Measurements from ENCODE around the gene PSPC1.
"Not testable (repeated sequence)": the region's sequence is repeated elsewhere in the genome, so short reads cannot be mapped to it uniquely, and the experiment has no call there.

The PSPC1 gene

DNA sequence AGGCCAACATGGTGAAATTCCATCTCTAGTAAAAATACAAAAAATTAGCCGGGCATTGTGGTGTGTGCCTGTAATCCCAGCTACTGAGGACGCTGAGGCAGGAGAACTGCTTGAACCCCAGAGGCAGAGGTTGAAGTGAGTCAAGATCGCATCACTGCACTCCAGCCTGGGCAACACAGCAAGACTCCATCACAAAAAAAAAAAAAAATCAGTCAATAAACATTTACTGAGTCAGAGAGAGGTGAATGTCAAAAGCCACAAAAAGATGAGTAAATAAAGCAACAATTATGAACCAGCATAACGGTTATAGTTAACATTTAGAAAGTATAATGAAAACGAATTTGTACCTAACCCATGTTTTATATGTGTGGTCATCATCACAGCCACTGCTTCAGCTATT, 23.1 kb downstream of the PSPC1 start:
- DNase-seq = no peak

DNA sequence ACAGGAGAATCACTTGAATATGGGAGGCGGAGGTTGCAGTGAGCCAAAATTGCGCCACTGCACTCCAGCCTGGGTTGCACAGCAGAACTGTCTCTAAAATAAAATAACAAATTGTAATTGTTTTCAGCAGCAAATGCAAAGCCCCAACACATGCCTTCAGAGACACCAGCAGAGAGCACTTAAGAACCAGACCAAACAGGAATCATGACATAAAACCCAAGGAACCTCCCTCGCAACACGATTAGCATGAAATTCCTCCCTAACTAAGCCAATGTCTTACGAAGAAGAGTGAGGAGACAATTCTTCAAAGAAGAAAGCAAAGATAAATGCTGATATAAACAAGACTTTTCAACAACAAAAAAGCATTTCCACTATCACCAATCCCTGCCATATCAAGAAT, 40.1 kb downstream of the PSPC1 start:
- no peak for DNase-seq

DNA sequence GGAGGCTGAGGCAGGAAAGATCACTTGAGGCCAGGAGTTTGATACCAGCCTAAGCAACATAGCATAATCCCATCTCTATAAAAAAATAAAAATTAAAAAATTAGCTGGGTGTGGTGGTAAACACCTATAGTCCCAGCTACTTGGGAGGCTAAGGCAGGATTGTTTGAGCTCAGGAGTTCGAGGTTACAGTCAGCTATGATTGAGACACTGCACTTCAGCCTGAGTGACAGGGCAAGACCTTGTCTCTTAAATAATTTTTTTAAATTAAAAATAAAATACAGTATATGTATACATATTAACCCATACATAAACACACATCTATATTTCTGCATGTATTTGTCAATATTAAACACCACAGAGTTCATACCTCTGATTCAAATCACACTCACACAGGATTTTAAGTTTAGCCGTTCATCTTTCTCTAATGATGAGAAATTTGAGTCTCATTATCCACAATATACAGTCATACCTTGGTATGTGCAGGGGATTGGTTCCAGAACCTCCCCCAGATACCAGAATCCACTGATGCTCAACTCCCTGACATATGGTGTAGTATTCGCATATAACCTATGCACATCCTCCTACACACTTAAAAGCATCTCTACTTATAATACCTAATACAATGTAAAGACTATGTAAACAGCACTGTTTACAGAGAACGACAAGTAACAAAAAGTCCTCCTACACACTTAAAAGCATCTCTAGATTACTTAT, 44.7 kb downstream of the PSPC1 start:
- no peak for DNase-seq

DNA sequence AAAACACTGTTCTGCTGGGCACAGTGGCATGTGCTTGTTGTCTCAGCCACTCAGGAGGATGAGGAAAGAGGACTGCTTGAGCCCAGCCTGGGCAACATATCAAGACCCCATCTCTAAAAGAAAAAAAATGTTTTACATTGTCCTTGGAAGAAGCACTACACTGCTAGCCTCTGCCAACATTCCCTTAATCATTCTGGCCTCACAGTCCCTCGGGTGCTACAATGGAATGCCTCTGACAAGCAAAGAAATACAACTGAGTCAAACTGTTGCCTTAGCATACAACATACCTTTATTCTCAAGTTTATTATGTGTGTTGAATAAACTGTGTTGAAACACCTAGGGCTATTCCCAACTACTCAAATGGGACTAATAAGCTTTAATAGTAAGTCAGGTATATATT, 56.1 kb downstream of the PSPC1 start:
- DNase-seq = no peak

DNA sequence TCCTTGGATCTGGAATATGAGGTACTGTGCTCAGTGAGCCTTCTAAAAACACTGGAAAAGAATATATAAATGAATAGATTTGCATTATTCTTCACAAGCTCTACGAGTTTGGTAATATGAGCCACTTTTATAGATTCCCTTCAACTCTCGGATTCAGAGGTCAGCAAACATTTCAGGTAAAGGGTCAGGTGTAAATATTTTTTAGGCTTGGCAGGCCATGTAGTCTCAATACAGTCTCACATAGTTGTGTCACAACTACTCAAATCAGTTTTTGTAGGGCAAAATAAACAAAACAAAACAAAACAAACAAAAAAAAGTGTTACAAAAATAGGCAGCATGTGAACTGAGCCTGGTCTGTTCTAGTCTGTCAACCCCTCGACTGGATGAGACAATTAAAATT, 57.4 kb downstream of the PSPC1 start:
- no peak for DNase-seq

DNA sequence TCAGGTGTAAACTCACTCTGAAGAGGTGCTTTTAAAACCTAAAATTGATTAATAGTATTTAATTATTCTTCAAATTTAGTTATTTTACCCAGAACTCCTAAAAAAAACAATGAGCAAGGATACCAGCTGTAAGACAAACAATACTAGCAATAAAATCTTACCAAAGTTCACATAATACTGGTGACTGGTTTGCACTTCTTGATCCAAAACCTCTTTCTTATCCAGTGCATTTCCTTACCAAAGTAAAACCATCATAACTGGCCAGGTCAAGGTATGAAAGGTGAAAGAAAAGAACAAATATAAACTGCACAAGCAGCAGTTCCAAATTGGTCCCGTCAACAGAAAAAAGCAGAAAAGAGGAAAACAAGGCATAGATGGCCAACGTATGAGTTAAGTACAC, 62.7 kb downstream of the PSPC1 start:
- DNase-seq = no peak

DNA sequence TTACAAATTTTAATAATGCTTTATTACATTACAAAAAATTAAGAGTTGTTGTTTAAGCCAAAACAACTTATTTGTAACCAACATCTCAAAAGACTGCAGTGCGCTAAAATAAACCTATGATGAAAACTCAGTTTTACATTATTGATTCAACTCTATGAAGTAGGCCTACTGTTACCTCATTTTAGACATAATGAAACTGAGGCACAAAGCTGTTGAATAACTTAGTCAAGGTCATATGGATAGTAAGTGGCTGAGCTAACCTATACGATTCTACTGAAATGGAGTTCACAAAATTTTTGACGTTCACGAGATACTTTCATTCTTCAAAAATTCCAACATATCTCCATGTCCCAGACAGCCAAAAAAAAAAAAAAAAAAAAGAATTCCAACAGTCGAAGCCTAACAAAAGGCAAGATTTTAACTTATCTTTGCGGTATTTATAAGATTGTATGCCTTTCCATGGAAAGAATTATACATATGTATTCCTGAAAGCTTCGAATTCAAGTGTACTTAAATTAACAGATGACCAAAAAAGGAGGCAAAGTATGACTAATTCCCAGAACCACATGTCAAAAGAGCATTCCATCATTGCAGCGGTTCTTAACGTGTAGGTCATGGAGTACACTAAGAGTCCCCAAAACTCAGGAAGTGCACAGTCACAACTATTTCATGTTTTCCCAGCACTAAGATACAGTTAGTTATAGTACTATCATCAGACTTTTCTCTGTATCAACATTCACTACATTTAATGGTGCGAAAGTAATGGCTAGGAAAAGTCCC, 69.4 kb downstream of the PSPC1 start:
- no peak for DNase-seq

DNA sequence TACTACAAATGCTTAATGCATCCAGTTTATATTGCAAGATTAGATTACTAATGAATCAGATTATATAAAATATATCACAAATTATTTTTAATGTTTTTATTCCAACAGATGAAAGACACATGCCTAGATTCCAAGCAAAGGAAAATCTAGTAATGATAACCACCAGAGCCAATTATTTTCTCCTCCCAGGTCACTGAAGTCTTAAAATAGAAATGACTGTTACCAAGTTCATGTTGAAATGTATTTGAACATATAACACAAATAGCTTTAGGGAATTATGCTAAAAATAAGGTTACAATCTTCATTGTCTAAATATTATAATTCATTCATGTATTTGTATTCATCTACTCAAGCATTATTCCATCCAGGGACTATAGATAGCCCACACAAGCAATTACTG, 73.0 kb downstream of the PSPC1 start:
- not testable (repeated sequence) for DNase-seq

DNA sequence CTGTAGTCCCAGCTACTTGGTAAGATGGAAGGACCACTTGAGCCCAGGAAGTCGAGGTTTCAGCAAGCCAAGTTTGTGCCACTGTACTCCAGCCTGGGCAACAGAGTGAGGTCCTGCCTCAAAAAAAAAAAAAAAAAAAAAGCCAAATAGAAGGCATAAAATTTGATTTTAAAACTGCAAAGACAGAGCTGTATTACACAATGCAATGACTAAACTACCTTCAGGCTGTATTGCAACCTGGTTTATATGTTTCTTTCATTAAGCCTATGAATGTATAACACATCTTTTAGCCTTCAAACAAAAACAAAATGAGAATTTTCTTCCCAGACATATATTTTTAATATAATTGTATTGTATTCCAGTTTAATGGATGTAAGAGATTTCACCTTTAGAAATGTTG, 73.7 kb downstream of the PSPC1 start:
- not testable (repeated sequence) for DNase-seq

DNA sequence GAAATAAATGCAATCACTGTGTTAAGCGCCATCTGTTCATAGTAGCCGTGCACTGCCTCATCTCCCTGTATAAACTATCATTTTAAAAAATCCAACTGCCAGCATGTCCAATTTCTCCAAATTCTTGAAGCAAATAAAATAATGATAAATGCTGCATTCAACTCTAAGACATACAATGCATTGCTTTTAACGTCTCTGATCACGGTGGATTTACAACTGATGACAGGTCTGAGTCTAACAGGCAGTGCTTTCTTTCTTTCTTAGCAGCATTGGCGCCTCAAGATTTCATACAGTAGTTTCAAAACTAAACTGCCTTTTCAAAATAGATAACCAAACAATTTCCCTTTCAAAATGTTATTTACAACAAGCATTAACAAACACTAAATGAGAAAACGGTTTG, 78.5 kb downstream of the PSPC1 start:
- not testable (repeated sequence) for DNase-seq

DNA sequence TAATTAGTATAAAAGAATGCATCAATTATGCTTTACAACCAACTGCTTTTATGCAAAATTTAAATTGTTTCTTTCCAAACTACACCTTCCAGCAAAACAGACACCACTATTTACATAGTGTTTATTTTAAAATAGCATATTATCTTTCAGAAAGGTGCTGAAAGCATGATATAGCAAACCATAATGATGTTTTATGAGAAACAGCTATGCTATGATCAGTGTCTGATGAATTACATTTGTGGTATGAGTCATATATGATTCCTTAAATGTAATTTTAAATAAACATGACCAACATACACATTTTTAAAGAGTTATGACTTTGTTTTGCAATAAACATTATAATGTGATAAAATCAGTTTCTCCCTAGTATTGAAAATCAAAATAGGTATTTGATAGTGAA, 81.1 kb downstream of the PSPC1 start:
- DNase-seq = not testable (repeated sequence)

DNA sequence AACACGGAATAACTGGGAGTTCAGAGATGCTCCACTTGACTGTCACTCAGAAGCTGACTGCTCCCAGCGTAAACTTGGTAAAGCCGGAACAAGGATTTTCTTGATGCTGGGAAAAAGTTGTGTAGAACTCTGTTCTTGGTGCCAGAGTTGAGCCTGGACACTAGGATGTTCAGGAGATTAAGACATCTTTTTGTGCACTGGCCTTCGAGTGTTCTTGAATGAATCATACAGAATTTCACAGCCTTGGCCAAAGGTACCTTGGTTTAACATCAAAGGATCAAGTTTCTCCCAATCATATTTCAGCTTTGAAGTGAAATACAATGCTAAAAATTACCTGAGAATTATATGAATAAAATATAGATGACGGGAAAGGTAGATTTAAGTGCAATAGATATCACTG, 81.8 kb downstream of the PSPC1 start:
- not testable (repeated sequence) for DNase-seq

DNA sequence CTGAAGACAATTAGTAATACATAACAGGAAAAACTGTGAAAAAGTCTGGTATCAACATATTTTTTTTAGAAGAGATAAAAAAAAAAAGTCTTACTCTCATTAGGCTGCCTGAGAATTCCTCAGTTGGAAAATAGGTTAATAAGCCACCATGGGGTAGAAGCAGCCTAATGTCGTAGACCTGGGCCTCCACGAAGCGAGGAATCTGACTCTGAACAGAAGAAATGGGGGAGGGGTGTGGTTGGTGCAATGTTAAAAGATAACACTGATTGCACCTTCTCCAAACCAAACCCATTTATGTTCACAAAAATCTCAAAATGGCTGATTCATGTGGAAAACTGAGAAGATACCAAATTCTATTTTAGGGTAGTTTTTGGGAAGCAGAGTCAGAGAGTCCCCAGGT, 86.9 kb downstream of the PSPC1 start:
- DNase-seq = no peak

DNA sequence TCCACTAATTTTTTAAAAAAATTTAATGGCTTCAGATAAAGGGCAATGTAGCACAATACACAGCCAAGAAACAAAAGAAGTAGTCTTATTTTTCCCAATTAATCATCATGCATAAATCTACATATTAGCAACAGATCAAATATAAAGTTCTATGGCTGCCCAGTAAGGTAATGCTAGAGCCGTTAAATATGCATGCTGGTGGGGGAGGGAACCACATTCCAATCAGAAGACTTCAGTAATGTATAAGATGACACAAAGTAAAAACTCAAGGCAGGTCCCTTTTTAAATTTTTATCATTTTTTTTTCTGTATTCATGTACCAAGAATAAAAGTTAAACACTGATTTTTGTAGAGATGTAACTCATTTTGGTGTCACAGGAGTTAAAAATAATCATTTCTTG, 87.3 kb downstream of the PSPC1 start:
- DNase-seq = no peak

DNA sequence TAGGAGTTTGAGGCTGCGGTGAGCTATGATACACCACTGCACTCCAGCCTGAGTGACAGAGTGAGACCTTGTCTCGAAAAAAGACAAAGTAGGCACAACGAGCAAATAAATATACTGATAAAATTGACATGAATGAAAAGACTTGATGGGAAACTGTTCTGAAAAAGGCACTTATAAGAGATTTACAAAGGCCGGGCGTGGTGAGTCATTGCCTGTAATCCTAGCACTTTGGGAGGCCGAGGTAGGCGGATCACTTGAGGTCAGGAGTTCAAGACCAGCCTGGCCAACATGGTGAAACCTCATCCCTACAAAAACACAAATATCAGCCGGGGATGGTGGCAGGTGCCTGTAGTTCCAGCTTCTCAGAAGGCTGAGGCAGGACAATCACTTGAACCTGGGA, 91.3 kb downstream of the PSPC1 start:
- DNase-seq = not testable (repeated sequence)

DNA sequence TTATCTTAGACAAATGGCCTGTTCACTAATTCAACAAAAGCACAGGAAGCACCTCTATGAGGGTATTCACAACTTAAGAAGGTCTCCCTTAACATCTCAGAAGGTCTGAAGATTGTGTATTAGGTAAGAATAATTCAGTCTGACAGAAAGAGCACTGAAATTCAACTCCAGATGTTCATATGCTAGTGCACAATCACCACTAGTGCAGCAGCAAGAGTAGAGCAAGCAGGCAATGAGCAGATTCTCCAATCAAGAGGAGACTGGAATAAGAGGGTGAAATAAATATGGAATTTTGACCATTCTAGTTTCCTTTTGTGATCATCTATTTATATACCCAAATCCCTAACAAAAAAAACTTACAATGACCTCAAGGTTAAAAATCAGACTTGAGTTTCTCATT, 97.3 kb downstream of the PSPC1 start:
- DNase-seq = no peak

DNA sequence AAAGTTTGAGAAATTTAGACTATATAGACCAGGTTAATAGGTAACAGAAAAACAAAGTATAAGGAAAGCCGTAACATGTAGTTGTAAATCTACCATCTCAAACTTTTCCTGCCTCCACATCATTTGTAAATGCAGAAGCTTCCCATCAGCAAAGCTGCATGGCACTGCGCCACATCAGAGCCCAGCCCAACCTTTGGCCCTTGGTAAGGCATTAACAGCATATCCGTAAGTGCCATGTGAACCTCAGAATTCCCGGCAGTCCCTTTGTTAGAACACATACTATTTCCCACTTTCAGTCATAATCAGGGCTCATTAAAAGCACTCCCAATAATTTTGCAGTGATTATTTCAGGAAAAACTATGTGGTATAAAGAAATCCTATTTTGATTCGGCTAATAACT, 97.7 kb downstream of the PSPC1 start:
- DNase-seq = no peak

DNA sequence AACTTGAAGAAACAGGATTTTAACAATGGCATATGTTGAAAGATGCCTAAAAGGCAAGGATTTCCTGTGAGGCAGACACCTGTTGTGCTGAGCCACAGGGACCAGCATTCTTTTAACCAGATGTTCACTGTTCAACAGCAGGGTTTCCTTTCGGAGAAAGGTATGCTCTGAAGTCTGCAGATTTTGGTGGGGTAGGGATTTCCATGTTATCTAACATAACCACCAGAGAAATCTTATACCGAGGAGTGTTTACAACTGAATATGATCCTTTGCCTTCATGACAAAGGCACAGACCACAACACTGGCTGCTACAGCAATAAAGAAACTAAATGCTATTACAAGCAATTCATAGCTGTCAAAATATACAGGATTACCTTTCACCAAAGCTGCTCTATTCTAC, 101.2 kb downstream of the PSPC1 start:
- no peak for DNase-seq

DNA sequence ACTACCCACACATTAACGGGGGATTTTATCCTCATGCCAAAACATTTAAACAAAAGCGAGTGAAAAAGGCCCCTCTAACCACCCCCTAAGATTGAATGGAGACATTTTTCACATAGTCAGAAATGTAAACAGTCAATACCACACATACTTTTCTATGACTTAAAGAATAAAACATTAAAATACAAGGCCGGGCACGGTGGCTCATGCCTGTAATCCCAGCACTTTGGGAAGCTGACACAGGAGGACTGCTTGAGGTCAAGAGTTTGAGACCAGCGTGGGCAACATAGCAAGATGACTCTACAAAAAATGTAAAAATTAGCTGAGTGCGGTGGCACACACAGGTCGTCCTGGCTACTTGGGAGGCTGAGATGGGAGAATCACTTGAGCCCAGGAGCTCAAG, 102.0 kb downstream of the PSPC1 start:
- DNase-seq = no peak

DNA sequence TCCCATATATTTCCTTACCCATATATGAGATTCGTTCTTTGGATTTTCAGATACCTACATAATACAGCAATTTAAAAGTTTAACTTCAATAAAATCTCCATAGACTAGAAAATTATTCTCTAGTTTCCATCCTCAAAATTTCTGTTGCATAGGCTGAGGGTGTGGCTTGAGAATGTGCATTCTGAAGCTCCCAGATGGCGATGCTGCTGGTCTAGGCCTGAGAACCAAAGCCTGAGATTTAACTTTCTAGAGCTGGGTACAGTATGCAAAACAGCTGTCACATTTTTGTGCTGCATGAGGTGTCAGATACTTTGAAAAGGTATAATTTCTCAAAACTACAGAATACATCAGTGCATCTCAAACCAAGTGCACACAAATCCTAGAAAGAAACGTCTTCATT, 106.6 kb downstream of the PSPC1 start:
- DNase-seq = no peak

DNA sequence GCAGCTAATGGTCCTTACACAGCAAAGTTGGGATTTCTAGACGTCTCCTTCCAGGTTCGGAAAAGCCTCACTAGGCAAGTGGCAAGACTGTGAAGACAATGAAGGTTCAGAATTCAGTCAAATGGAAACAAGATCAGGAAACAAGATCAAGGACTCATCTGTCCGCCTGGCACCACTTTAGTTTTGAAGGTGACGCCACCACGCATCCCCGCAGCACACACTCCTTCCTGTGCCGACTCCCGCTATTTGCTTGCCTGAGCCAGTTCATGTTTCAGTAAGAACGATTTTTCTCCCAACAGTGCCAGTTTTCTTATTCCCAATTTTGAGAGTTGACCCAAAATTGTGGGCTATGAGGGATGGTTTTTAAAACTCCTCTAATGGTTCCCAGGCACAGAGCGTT, 107.8 kb downstream of the PSPC1 start:
- DNase-seq = no peak

DNA sequence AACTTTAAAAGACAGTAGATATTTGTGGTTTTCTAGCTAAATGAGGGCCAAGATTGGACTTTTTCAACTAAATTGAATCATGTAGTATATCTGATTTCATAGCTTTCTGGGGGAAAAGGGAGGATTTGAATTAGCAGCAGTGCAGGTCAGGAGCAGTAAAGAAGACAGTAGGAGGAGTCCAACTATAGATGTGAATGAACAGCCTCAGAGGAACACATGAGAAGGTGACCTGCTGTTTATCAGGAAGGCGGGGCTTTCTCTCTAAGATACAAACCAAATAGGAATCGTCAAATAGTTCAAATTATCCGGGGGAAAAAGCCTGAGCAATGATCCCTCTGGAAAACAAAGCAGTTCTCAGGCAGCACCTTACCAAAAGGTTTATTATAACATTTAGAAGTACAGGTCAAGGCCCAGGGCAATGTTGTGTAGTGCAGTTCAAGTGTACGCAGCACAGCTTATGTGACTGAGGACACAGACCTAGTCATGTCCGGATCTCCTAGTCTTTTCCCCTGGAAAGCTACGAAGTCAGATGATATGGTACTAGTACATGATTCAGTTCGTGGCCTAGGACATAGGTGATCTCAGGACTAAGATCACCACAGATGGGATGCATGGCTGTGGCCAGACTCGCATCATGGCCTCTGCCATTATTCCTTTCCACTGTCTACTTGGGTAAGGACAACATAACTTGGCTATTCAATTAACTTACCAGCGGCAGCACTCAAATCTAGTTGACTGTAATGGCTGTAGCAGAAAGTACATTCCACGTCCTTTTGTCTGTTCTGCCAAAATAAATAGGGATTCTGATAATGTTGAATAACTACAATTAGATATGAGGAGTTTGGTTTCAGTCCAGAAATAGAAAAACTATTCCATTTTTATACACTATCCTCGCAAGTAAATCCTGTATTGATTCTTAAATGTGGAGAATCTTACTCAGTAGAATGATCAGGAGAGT, 109.0 kb downstream of the PSPC1 start:
- no peak for DNase-seq

DNA sequence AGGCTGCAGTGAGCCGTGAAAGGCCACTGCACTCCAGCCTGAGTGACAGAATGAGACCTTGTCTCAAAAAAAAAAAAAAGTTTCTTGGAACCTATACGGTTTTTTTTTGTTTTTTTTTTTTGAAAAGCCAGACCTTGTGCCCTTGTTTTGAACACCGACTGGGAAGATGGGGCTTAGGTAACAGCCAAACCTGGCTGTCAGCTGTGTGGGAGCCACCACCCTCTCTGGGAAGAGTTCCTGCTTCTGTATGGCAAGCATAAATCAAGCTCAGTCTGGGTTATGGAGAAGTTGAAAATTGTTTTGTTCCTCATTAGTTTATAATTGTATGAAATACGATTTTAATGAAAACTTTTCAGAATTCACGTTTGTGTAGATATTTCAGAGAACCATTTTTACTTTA, 109.8 kb downstream of the PSPC1 start:
- no peak for DNase-seq

DNA sequence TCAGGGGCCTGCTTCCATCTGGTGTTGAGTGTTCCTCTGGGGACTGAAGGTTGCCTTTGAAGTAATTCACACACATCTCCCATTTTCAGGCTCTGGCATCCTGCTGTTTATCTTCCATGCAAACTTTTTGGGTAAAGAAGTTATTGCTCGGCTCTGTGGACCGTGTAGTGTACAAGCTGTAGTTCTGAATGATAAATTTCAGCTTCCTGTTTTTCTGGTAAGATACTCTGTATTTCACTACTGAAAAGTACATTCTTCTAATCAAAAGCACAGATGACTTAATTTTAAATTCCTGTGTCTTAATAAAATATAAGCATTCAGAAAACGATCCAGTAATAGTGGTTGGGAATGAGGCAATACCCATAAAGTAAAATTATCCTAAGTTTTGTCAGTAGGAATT, 112.6 kb downstream of the PSPC1 start:
- no peak for DNase-seq
